Measurements from ENCODE around the gene GNAZ. TPM values are rescaled to one million over a fixed set of nuclear protein-coding genes. Genes with fewer than 3 reads are reported as not detected.

GNAZ gene
- total RNA-seq, 1 experiment from 2014 or later, result 0.94 TPM

GRCh38 chr22:23076896-23077572 is 6.7 kb downstream of the GNAZ start:
- DNase-seq (ENCODE audit: low read depth), result no peak

GRCh38 chr22:23077627-23078461 is 7.5 kb downstream of the GNAZ start:
- DNase-seq (ENCODE audit: low read depth), result no peak

- no peak for DNase-seq (ENCODE audit: low read depth)
These were observed 8.1 kb downstream of the GNAZ start for GRCh38 chr22:23078462-23078787.

GRCh38 chr22:23079240-23079768 is 9.0 kb downstream of the GNAZ start:
- DNase-seq (ENCODE audit: low read depth), result no peak

GRCh38 chr22:23079814-23080521 is 9.6 kb downstream of the GNAZ start:
- DNase-seq (ENCODE audit: low read depth), result no peak

GRCh38 chr22:23080613-23081290 is 10.4 kb downstream of the GNAZ start:
- no peak for DNase-seq (ENCODE audit: low read depth)

GRCh38 chr22:23082534-23083314 is 12.4 kb downstream of the GNAZ start:
- no peak for DNase-seq (ENCODE audit: low read depth)

GRCh38 chr22:23083315-23084021 is 13.1 kb downstream of the GNAZ start:
- no peak for DNase-seq (ENCODE audit: low read depth)

GRCh38 chr22:23084453-23085350 is 14.4 kb downstream of the GNAZ start:
- DNase-seq (ENCODE audit: low read depth), result no peak

GRCh38 chr22:23085351-23085671 is 15.0 kb downstream of the GNAZ start:
- no peak for DNase-seq (ENCODE audit: low read depth)

GRCh38 chr22:23085785-23086184 is 15.5 kb downstream of the GNAZ start:
- DNase-seq (ENCODE audit: low read depth), result no peak

- no peak for DNase-seq (ENCODE audit: low read depth)
These were observed 15.9 kb downstream of the GNAZ start for GRCh38 chr22:23086263-23086662.

- no peak for DNase-seq (ENCODE audit: low read depth)
These were observed 16.5 kb downstream of the GNAZ start for GRCh38 chr22:23086787-23087186.

- DNase-seq (ENCODE audit: low read depth), result no peak
These were observed 17.9 kb downstream of the GNAZ start for GRCh38 chr22:23088199-23088604.

- DNase-seq (ENCODE audit: low read depth), result no peak
These were observed 18.7 kb downstream of the GNAZ start for GRCh38 chr22:23089010-23089409.

- no peak for DNase-seq (ENCODE audit: low read depth)
These were observed 19.5 kb downstream of the GNAZ start for GRCh38 chr22:23089633-23090456.

- DNase-seq (ENCODE audit: low read depth), result no peak
These were observed 20.1 kb downstream of the GNAZ start for GRCh38 chr22:23090457-23090835.

- no peak for DNase-seq (ENCODE audit: low read depth)
These were observed 21.4 kb downstream of the GNAZ start for GRCh38 chr22:23091760-23092159.

Measured in M059J (cell line).